Measurements from ENCODE around the gene ZNF346. TPM values are rescaled to one million over a fixed set of nuclear protein-coding genes. Genes with fewer than 3 reads are reported as not detected.
"Not testable (repeated sequence)": the region's sequence is repeated elsewhere in the genome, so short reads cannot be mapped to it uniquely, and the experiment has no call there.

The ZNF346 gene
- polyA plus RNA-seq (2013, experiment 1 of 2), result 11.8 TPM
- 12.8 TPM for polyA plus RNA-seq (2013, experiment 2 of 2)

GRCh38 chr5:177022386-177023302 is at the start of gene ZNF346:
Gene ZNF346 (plus strand): TSS chr5:177022696. CDS start chr5:177022739, 43 bp downstream.
- Histone ChIP-seq H2AK5ac (ENCODE audit: low read length) (no peak within 1 kb of the TSS), H3K23ac (ENCODE audit: low read length) (peak within 1 kb of the TSS; percentile 67), H4K5ac (ENCODE audit: low read length) (peak within 1 kb of the TSS; percentile 36), H3K56ac (ENCODE audit: low read length) (peak within 1 kb of the TSS; percentile 98), H3K9ac (ENCODE audit: low read length) (peak within 1 kb of the TSS; percentile 66), H3K27me3 (ENCODE audit: insufficient read depth, low read length, poor library complexity) (no peaks in the 10 kb centered on the region), H3K4me2 (ENCODE audit: low read length) (peak within 1 kb of the TSS; percentile 85), H3K27ac (ENCODE audit: low read depth, low read length) (no peak within 1 kb of the TSS), H3K4me1 (ENCODE audit: control insufficient read depth, low read depth, low read length) (peaks cover 3% of the 10 kb centered on the region), H3K4ac (ENCODE audit: low read depth, low read length) (peak within 1 kb of the TSS; percentile 66), H3K18ac (ENCODE audit: low read length) (peak within 1 kb of the TSS; percentile 20), H2BK120ac (ENCODE audit: low read depth, low read length) (no peak within 1 kb of the TSS), H3K79me1 (ENCODE audit: low read length) (peaks cover 7% of the 10 kb centered on the region), H2BK15ac (replicated peaks; ENCODE audit: low read depth) (no peak within 1 kb of the TSS), H2BK5ac (ENCODE audit: low read length) (peak within 1 kb of the TSS; percentile 40), H3K36me3 (ENCODE audit: control insufficient read depth, insufficient read depth, low read length) (no peaks in the 10 kb centered on the region), H3K79me2 (ENCODE audit: control insufficient read depth, insufficient read depth, low read length) (peaks cover 7% of the 10 kb centered on the region), H3K4me3 (ENCODE audit: low read length) (peak within 1 kb of the TSS; percentile 79), H4K8ac (ENCODE audit: low read depth, low read length) (no peak within 1 kb of the TSS)
- peak; percentile 96 for DNase-seq
- no CpG with 5 or more reads among the region's 77 CpGs for WGBS (ENCODE audit: extremely low coverage, insufficient coverage, low lambda C conversion rate)

GRCh38 chr5:176979669-176980068 is 42.8 kb upstream of the ZNF346 start:
- Histone ChIP-seq H3K27me3 (ENCODE audit: insufficient read depth, low read length, poor library complexity) (no peaks in the 10 kb centered on the region), H2BK5ac (ENCODE audit: low read length) (no peak overlapping the region), H3K79me1 (ENCODE audit: low read length) (peaks cover 2% of the 10 kb centered on the region), H2BK15ac (replicated peaks; ENCODE audit: low read depth) (no peak overlapping the region), H4K8ac (ENCODE audit: low read depth, low read length) (no peak overlapping the region), H3K4me1 (ENCODE audit: control insufficient read depth, low read depth, low read length) (no peaks in the 10 kb centered on the region), H3K4me3 (ENCODE audit: low read length) (no peak overlapping the region), H3K79me2 (ENCODE audit: control insufficient read depth, insufficient read depth, low read length) (no peaks in the 10 kb centered on the region), H3K4ac (ENCODE audit: low read depth, low read length) (no peak overlapping the region), H3K18ac (ENCODE audit: low read length) (no peak overlapping the region), H3K9ac (ENCODE audit: low read length) (no peak overlapping the region), H3K4me2 (ENCODE audit: low read length) (no peak overlapping the region), H3K23ac (ENCODE audit: low read length) (no peak overlapping the region), H3K56ac (ENCODE audit: low read length) (no peak overlapping the region), H4K5ac (ENCODE audit: low read length) (no peak overlapping the region), H2BK120ac (ENCODE audit: low read depth, low read length) (no peak overlapping the region), H2AK5ac (ENCODE audit: low read length) (no peak overlapping the region), H3K36me3 (ENCODE audit: control insufficient read depth, insufficient read depth, low read length) (peaks cover 3% of the 10 kb centered on the region), H3K27ac (ENCODE audit: low read depth, low read length) (no peak overlapping the region)
- no CpG with 5 or more reads among the region's 3 CpGs for WGBS (ENCODE audit: extremely low coverage, insufficient coverage, low lambda C conversion rate)
- DNase-seq, result no peak

- Histone ChIP-seq H2BK15ac (replicated peaks; ENCODE audit: low read depth) (no peak overlapping the region), H2BK120ac (ENCODE audit: low read depth, low read length) (no peak overlapping the region), H3K4me1 (ENCODE audit: control insufficient read depth, low read depth, low read length) (no peaks in the 10 kb centered on the region), H3K23ac (ENCODE audit: low read length) (no peak overlapping the region), H4K8ac (ENCODE audit: low read depth, low read length) (no peak overlapping the region), H3K79me1 (ENCODE audit: low read length) (peaks cover 2% of the 10 kb centered on the region), H3K18ac (ENCODE audit: low read length) (no peak overlapping the region), H3K27ac (ENCODE audit: low read depth, low read length) (no peak overlapping the region), H3K56ac (ENCODE audit: low read length) (no peak overlapping the region), H3K79me2 (ENCODE audit: control insufficient read depth, insufficient read depth, low read length) (peaks cover 1% of the 10 kb centered on the region), H2AK5ac (ENCODE audit: low read length) (no peak overlapping the region), H3K4me3 (ENCODE audit: low read length) (no peak overlapping the region), H3K4ac (ENCODE audit: low read depth, low read length) (no peak overlapping the region), H4K5ac (ENCODE audit: low read length) (no peak overlapping the region), H3K9ac (ENCODE audit: low read length) (no peak overlapping the region), H2BK5ac (ENCODE audit: low read length) (no peak overlapping the region), H3K27me3 (ENCODE audit: insufficient read depth, low read length, poor library complexity) (no peaks in the 10 kb centered on the region), H3K36me3 (ENCODE audit: control insufficient read depth, insufficient read depth, low read length) (peaks cover 3% of the 10 kb centered on the region), H3K4me2 (ENCODE audit: low read length) (no peak overlapping the region)
- DNase-seq, result no peak
- no CpG with 5 or more reads among the region's 7 CpGs for WGBS (ENCODE audit: extremely low coverage, insufficient coverage, low lambda C conversion rate)
Measured at GRCh38 chr5:176980818-176981217, 41.7 kb upstream of the ZNF346 start.

- H3K27me3 ChIP-seq (ENCODE audit: insufficient read depth, low read length, poor library complexity); H3K18ac ChIP-seq (ENCODE audit: low read length); H2BK120ac ChIP-seq (ENCODE audit: low read depth, low read length); H3K4me2 ChIP-seq (ENCODE audit: low read length); H3K56ac ChIP-seq (ENCODE audit: low read length); H2AK5ac ChIP-seq (ENCODE audit: low read length); DNase-seq; H3K79me2 ChIP-seq (ENCODE audit: control insufficient read depth, insufficient read depth, low read length); H3K4me1 ChIP-seq (ENCODE audit: control insufficient read depth, low read depth, low read length); H3K27ac ChIP-seq (ENCODE audit: low read depth, low read length); H3K23ac ChIP-seq (ENCODE audit: low read length); H2BK15ac ChIP-seq (replicated peaks; ENCODE audit: low read depth); H3K36me3 ChIP-seq (ENCODE audit: control insufficient read depth, insufficient read depth, low read length); H4K5ac ChIP-seq (ENCODE audit: low read length); H2BK5ac ChIP-seq (ENCODE audit: low read length); H3K9ac ChIP-seq (ENCODE audit: low read length); H3K4me3 ChIP-seq (ENCODE audit: low read length); H4K8ac ChIP-seq (ENCODE audit: low read depth, low read length); H3K4ac ChIP-seq (ENCODE audit: low read depth, low read length); H3K79me1 ChIP-seq (ENCODE audit: low read length): not testable (repeated sequence)
- no CpG with 5 or more reads among the region's 13 CpGs for WGBS (ENCODE audit: extremely low coverage, insufficient coverage, low lambda C conversion rate)
Measured at GRCh38 chr5:176983112-176983511, 39.4 kb upstream of the ZNF346 start.

- no CpG with 5 or more reads among the region's 21 CpGs for WGBS (ENCODE audit: extremely low coverage, insufficient coverage, low lambda C conversion rate)
- not testable (repeated sequence) for H3K4me1 ChIP-seq (ENCODE audit: control insufficient read depth, low read depth, low read length); H3K79me1 ChIP-seq (ENCODE audit: low read length); H3K4me2 ChIP-seq (ENCODE audit: low read length); H3K9ac ChIP-seq (ENCODE audit: low read length); H2BK120ac ChIP-seq (ENCODE audit: low read depth, low read length); H4K8ac ChIP-seq (ENCODE audit: low read depth, low read length); H3K23ac ChIP-seq (ENCODE audit: low read length); H2BK5ac ChIP-seq (ENCODE audit: low read length); H2AK5ac ChIP-seq (ENCODE audit: low read length); H3K56ac ChIP-seq (ENCODE audit: low read length); H2BK15ac ChIP-seq (replicated peaks; ENCODE audit: low read depth); H3K4ac ChIP-seq (ENCODE audit: low read depth, low read length); H3K27me3 ChIP-seq (ENCODE audit: insufficient read depth, low read length, poor library complexity); H3K4me3 ChIP-seq (ENCODE audit: low read length); H4K5ac ChIP-seq (ENCODE audit: low read length); H3K79me2 ChIP-seq (ENCODE audit: control insufficient read depth, insufficient read depth, low read length); H3K27ac ChIP-seq (ENCODE audit: low read depth, low read length); H3K18ac ChIP-seq (ENCODE audit: low read length); H3K36me3 ChIP-seq (ENCODE audit: control insufficient read depth, insufficient read depth, low read length)
- DNase-seq, result peak; percentile 10
Measured at GRCh38 chr5:176983593-176983992, 38.9 kb upstream of the ZNF346 start.

Data from mesendoderm (in vitro differentiated cells).